ENCODE data around the gene AGAP2. TPM values are rescaled to one million over a fixed set of nuclear protein-coding genes. Genes with fewer than 3 reads are reported as not detected.
A peak's percentile ranks its signal among the peaks of the same experiment; 100 is the strongest.

Gene AGAP2
- total RNA-seq, 1 experiment from 2014 or later = 5.3 TPM

DNA sequence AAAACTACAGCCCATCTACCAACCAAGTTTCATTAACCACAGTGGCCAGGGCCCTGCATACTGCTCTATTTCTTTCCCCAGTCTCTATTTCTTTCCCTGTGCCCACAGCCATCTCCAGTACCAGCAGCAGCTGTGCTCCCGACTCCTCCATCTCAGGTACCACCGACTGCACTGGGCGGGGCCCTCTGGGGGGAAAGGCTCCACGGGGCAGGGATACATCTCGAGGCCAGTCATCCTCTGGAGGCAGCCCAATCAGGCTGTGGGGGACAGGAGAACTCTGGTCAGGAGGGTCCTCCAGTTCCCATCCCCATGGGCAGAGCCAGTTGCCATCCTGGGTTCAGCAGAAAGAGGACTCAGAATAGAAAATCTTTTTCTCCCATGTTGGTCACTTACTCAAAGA lies 10.5 kb upstream of the AGAP2 start:
- Histone ChIP-seq H3K14ac (ENCODE audit: insufficient read depth, low read length) (no peak overlapping the region), H3K18ac (ENCODE audit: insufficient read length, low read depth, low read length) (no peak overlapping the region), H2AFZ (ENCODE audit: low read length) (no peak overlapping the region), H2BK15ac (ENCODE audit: low read depth, low read length) (no peak overlapping the region), H3K9me3 (ENCODE audit: control insufficient read depth, low read depth, low read length) (no peaks in the 10 kb centered on the region), H4K5ac (ENCODE audit: insufficient read length, low read depth, low read length) (no peak overlapping the region), H2BK20ac (ENCODE audit: low read depth, low read length, poor library complexity, severe bottlenecking) (no peak overlapping the region), H3K9ac (ENCODE audit: extremely low read depth, insufficient read length, low read length) (no peak overlapping the region), H2BK120ac (ENCODE audit: low read depth, low read length, poor library complexity, severe bottlenecking) (no peak overlapping the region), H4K91ac (ENCODE audit: insufficient read length, low read depth, low read length) (no peak overlapping the region), H3K23ac (ENCODE audit: insufficient read length, low read depth, low read length) (no peak overlapping the region), H2BK5ac (ENCODE audit: insufficient read length, low read length) (no peak overlapping the region), H4K8ac (replicated peaks; ENCODE audit: insufficient read length, low read depth, low read length) (no peak overlapping the region), H2BK12ac (ENCODE audit: insufficient read length, low read depth, low read length) (no peak overlapping the region), H3K79me1 (ENCODE audit: insufficient read depth, low read depth, low read length, poor library complexity, severe bottlenecking) (no peaks in the 10 kb centered on the region), H3K4ac (ENCODE audit: low read depth, low read length) (no peak overlapping the region), H3K79me2 (ENCODE audit: insufficient read depth, low read length) (peaks cover 13% of the 10 kb centered on the region; the same call in 1 of the 2 replicates), H3K56ac (ENCODE audit: insufficient read length, low read depth, low read length) (no peak overlapping the region), H2AK5ac (ENCODE audit: insufficient read length, low read length) (no peak overlapping the region), H3K27ac (ENCODE audit: insufficient read length, low read depth, low read length) (no peak overlapping the region), H3K4me2 (ENCODE audit: insufficient read depth, insufficient read length, low read length) (no peak overlapping the region), H4K20me1 (ENCODE audit: control insufficient read depth, insufficient read depth, insufficient read length) (no peaks in the 10 kb centered on the region), H3K27me3 (ENCODE audit: insufficient read depth, low read length) (no peaks in the 10 kb centered on the region; the same call in 1 of the 2 replicates), H3K4me1 (ENCODE audit: insufficient read depth, low read length) (peaks cover 7% of the 10 kb centered on the region; the same call in 1 of the 2 replicates), H3T11ph (ENCODE audit: low read length) (no peak overlapping the region), H3K23me2 (ENCODE audit: insufficient read length, low read depth, low read length, poor library complexity, severe bottlenecking) (peaks cover 13% of the 10 kb centered on the region)
- TF ChIP-seq, protein P1, sequence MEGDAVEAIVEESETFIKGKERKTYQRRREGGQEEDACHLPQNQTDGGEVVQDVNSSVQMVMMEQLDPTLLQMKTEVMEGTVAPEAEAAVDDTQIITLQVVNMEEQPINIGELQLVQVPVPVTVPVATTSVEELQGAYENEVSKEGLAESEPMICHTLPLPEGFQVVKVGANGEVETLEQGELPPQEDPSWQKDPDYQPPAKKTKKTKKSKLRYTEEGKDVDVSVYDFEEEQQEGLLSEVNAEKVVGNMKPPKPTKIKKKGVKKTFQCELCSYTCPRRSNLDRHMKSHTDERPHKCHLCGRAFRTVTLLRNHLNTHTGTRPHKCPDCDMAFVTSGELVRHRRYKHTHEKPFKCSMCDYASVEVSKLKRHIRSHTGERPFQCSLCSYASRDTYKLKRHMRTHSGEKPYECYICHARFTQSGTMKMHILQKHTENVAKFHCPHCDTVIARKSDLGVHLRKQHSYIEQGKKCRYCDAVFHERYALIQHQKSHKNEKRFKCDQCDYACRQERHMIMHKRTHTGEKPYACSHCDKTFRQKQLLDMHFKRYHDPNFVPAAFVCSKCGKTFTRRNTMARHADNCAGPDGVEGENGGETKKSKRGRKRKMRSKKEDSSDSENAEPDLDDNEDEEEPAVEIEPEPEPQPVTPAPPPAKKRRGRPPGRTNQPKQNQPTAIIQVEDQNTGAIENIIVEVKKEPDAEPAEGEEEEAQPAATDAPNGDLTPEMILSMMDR (conservative IDR thresholded peaks at IDR 0.05) = no peak
- Mint-ChIP-seq H3K36me3 (ENCODE audit: insufficient read depth in 1 of 3, low read depth in 3 of 3) (peaks cover 33 to 62% (median 55%) of the 10 kb centered on the region in 3 experiments), H3K9me3 (no peaks in the 10 kb centered on the region; a peak in 2 of 5 replicates), H3K27ac (peak overlapping the region in 1 of 3 experiments; percentile 85; a peak in 1 of 7 replicates), H3K4me1 (peaks cover 36% of the 10 kb centered on the region in 2 experiments), H3K27me3 (ENCODE audit: low read depth) (peaks cover 4% of the 10 kb centered on the region), H3K4me3 (no peak overlapping the region)
- no CpG with 5 or more reads among the region's 5 CpGs for WGBS (ENCODE audit: extremely low coverage, insufficient read length, low lambda C conversion rate)
- DNase-seq = no peak

Data from H9 (cell line).